Esophagus squamous epithelium (tissue), 5 donors: Measurements from ENCODE around the gene GPN3. TPM values are rescaled to one million over a fixed set of nuclear protein-coding genes. Genes with fewer than 3 reads are reported as not detected.

Experiments
- DNase-seq: peaks from one replicate; lab custom pipeline; 2025; lab: John Stamatoyannopoulos, UW
- H3K27ac ChIP-seq, 4 donors: fragments of 200-600 bp; sonication (generic); one replicate each; pipeline ENCODE4 v1.5.1; 2016 to 2019; ENCODE audit warnings: mild to moderate bottlenecking in 1 of 4
- H3K27me3 ChIP-seq, 4 donors: fragments of 200-600 bp; sonication (generic); 1 replicate in 3 of 4; 2 replicates in 1 of 4; pipeline versions ENCODE4 v1.5.1 to v1.6.0; 2017 to 2021; ENCODE audit warnings: antibody characterized with exemption in 1 of 4
- H3K36me3 ChIP-seq, 3 donors: fragments of 200-600 bp; sonication (generic); one replicate each; pipeline ENCODE4 v1.5.1; 2016 to 2019
- H3K4me1 ChIP-seq, 3 donors: fragments of 200-600 bp; sonication (generic); one replicate each; pipeline ENCODE4 v1.5.1; 2017 to 2019
- H3K4me3 ChIP-seq, 4 donors: fragments of 200-600 bp; sonication (generic); 1 replicate in 3 of 4; 2 replicates in 1 of 4; pipeline ENCODE4 v1.5.1; 2016 to 2019; ENCODE audit warnings: mild to moderate bottlenecking in 2 of 4, moderate library complexity in 1 of 4
- H3K9me3 ChIP-seq, 3 donors: fragments of 200-600 bp; sonication (generic); one replicate each; pipeline ENCODE4 v1.5.1; 2016 to 2019
- POLR2A ChIP-seq, 4 donors: fragments of 450-650 bp; IDR thresholded peaks; one replicate each; pipeline ENCODE4 v1.6.1; 2017; ENCODE audit warnings: antibody characterized with exemption in 4 of 4, mild to moderate bottlenecking in 4 of 4, moderate library complexity in 3 of 4
- WGBS, 2 donors: methylation state at CpG; one replicate each; pipeline ENCODE4 v1.1.5; 2018; 5-methylcytosine and 5-hydroxymethylcytosine counted together
- intact Hi-C: fragments of 100-400 bp; cut with DNase I; formaldehyde crosslinking; loops from one replicate; pipeline ENCODE4 v1.15.0; 2022
- total RNA-seq, 4 donors: library from RNA; depleted of rRNA; stranded (reverse); fragments of >200 nt; gene quantifications; one replicate each; pipeline ENCODE4 v1.1.0, GENCODE V29; 2016
- TF ChIP-seq, protein P1 (sequence below), 6 experiments: fragments of 450-650 bp in 4 of 6; fragments of 200-600 bp in 2 of 6; sonication (generic) in 2 of 6; IDR thresholded peaks; one replicate each; pipeline ENCODE4 v1.5.1; 2016 to 2019; ENCODE audit warnings: antibody characterized with exemption in 6 of 6, mild to moderate bottlenecking in 4 of 6, moderate library complexity in 4 of 6
- donor health status: DM: yes; HTN: yes; CAD: no.

GPN3 gene
- total RNA-seq, 4 donors from 2014 or later = 5.5 to 27.1 (median 12.9) TPM

DNA sequence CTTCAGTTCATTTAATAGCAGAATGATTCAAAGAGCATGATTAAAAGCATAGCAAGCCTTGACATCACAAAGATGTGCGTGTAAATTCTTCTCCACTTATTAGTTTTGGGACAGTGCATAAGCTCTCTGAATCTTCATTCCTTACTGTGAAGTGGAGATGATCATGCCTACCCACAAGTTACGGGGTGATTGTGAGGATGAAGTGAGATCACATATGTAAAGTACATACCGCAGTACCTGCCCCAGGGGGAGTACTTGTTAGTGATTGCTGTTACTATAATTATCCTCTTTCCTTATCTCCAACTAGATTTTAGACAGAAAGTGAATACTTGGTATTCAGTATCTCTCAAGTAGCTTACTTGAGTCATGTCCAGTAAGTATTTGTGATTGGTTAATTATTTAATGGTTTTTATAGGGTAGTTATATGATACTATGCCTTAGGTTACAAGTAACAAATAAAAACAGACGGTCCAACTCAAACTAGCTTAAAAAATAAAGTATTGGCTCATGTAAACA, 40.1 kb upstream of the GPN3 start:
- H3K4me3 ChIP-seq = no peak overlapping the region
- H3K27ac ChIP-seq = no peak overlapping the region
- H3K36me3 ChIP-seq = no peaks in the 10 kb centered on the region
- WGBS, 2 donors = 84 to 89% methylated on average over 4 of the region's 4 CpGs
- intact Hi-C loops = no loop called here
- DNase-seq = no peak
- H3K4me1 ChIP-seq = peaks cover 0 to 7% (median 0%) of the 10 kb centered on the region in 3 donors
- no peaks in the 10 kb centered on the region for H3K9me3 ChIP-seq
- TF ChIP-seq POLR2A (IDR thresholded peaks at IDR 0.05) = no peak
- TF ChIP-seq, protein P1, sequence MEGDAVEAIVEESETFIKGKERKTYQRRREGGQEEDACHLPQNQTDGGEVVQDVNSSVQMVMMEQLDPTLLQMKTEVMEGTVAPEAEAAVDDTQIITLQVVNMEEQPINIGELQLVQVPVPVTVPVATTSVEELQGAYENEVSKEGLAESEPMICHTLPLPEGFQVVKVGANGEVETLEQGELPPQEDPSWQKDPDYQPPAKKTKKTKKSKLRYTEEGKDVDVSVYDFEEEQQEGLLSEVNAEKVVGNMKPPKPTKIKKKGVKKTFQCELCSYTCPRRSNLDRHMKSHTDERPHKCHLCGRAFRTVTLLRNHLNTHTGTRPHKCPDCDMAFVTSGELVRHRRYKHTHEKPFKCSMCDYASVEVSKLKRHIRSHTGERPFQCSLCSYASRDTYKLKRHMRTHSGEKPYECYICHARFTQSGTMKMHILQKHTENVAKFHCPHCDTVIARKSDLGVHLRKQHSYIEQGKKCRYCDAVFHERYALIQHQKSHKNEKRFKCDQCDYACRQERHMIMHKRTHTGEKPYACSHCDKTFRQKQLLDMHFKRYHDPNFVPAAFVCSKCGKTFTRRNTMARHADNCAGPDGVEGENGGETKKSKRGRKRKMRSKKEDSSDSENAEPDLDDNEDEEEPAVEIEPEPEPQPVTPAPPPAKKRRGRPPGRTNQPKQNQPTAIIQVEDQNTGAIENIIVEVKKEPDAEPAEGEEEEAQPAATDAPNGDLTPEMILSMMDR (IDR thresholded peaks at IDR 0.05) = no peak
- no peaks in the 10 kb centered on the region for H3K27me3 ChIP-seq

DNA sequence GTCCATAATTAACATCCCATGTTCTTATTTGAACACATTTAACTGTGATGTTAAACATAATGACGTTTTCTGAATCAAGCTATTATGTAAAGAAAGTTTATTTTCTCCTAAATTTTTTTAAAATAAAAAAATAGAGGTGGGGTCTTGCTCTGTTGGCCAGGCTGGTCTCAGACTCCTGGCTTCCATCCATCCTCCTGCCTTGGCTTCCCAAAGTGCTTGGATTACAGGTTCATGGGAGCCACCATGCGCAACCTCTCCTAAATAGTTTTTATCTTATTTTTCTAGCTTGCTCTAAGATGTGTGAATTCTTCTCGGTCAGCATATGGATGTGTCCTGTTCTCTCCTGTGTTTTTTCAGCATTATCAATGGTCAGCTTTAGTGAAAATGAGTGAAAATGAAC, 37.3 kb upstream of the GPN3 start:
- H3K27ac ChIP-seq = no peak overlapping the region
- H3K36me3 ChIP-seq = no peaks in the 10 kb centered on the region
- 71 to 74% methylated on average over 3 of the region's 3 CpGs for WGBS, 2 donors
- H3K27me3 ChIP-seq = no peaks in the 10 kb centered on the region
- peaks cover 5 to 14% (median 8%) of the 10 kb centered on the region in 3 donors for H3K4me1 ChIP-seq
- TF ChIP-seq, protein P1 (IDR thresholded peaks at IDR 0.05) = no peak
- no peak for TF ChIP-seq POLR2A (IDR thresholded peaks at IDR 0.05)
- no peaks in the 10 kb centered on the region for H3K9me3 ChIP-seq
- H3K4me3 ChIP-seq = no peak overlapping the region
- intact Hi-C loops = no loop called here
- DNase-seq = no peak

DNA sequence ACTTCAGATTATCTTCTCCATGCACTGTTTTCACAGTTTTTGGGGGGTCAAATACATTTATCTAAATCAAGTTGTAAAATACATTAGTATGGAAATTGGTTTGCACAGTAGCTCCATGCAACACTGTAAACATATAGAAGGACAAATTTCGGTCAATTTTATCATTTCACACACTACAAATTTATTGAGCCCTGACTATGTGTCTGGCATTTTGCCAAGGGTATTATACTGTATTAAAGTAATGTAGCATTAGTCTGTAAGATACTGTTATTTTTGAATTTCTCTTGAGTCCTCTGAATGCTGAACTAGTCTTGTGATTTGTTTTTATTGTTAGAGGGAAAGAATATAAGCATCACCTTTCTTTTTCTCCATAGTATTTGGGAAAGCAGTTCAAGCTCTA, 35.4 kb upstream of the GPN3 start:
- Histone ChIP-seq H3K9me3 (no peaks in the 10 kb centered on the region), H3K27me3 (no peaks in the 10 kb centered on the region), H3K27ac (no peak overlapping the region), H3K4me3 (no peak overlapping the region), H3K4me1 (peaks cover 5 to 33% (median 17%) of the 10 kb centered on the region in 3 donors), H3K36me3 (no peaks in the 10 kb centered on the region)
- no peak for DNase-seq
- TF ChIP-seq, protein P1 (IDR thresholded peaks at IDR 0.05) = no peak
- TF ChIP-seq POLR2A (IDR thresholded peaks at IDR 0.05) = no peak
- WGBS, 2 donors = 83 to 89% methylated on average over 1 of the region's 1 CpG
- intact Hi-C loops = no loop called here

DNA sequence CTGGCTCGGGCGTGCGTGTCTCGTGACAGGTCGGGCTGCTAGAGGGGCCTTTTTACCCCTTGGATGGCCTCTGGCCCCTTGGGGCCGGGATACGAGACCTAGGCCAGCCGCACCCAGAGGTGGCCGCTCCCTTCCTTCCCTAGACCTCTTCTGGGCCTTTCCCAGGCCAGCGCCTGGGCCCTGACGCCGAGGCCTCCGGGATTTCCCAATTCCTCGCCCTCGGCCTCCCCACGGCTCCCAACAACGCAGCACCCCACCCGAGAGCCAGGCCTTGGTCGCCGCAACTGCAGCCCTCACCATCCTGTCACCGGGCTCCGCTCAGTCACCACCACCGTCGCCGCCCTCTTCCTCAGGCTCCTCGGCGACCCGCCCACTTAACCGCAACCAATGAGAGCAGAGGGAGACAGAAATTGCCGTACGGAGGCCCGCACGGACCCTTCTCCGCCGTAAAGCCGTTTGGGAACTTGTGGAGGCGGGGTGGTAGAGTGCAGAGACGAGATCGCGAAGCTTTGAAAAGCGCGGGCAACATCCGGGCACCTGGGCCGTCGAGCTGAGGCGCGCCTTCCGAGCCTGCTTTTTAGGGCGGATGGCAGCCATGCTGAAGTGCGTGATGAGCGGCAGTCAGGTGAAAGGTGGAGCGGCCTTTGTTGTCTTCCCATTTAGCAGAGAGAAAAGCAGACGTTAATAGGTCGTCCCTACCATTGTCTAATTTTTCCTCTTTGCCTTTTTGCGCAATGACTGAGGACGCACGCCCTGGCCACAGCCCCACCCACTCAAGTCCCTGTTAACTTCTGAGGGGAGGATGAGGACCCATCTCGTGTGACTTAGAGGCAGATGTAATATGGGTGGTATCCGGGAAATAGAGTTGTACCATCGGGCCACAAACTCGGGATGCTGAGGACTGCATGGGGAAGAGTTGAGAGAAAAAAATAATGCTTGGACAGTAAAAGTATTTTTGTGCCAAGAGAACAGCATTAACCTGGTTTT, 34.0 kb upstream of the GPN3 start, which contains the start of the genes RAD9B and VPS29:
Gene RAD9B (plus strand): TSS at position 580 of the 987 bp plus-strand sequence. CDS start 7 bp downstream, at position 587.
Gene VPS29 (minus strand): TSS at position 360 of the 987 bp plus-strand sequence. CDS start 60 bp downstream, at position 300.
- 10 to 27% methylated on average over 17 to 39 of the region's 61 CpGs for WGBS, 2 donors
- peak in 3 of 4 donors; percentile 93 to 97 (median 94) for TF ChIP-seq POLR2A (IDR thresholded peaks at IDR 0.05)
- TF ChIP-seq, protein P1 (IDR thresholded peaks at IDR 0.05) = peak in 1 of 6 experiments; percentile 32

More for the DNA sequence above, 34.0 kb upstream of the GPN3 start, which contains the start of the genes RAD9B and VPS29:
- intact Hi-C loops = no loop called here
- H3K9me3 ChIP-seq = no peaks in the 10 kb centered on the region
- no peaks in the 10 kb centered on the region for H3K27me3 ChIP-seq
- DNase-seq = peak; percentile 97
- peaks cover 0 to 8% (median 0%) of the 10 kb centered on the region in 3 donors for H3K36me3 ChIP-seq
- H3K4me3 ChIP-seq = peak within 1 kb of the TSS; percentile 75 to 99 (median 89)
- H3K27ac ChIP-seq = peak within 1 kb of the TSS; percentile 94 to 99 (median 96)
- peaks cover 5 to 44% (median 17%) of the 10 kb centered on the region in 3 donors for H3K4me1 ChIP-seq
